Measurements from ENCODE around the gene NCAM2.

NCAM2 gene

DNA sequence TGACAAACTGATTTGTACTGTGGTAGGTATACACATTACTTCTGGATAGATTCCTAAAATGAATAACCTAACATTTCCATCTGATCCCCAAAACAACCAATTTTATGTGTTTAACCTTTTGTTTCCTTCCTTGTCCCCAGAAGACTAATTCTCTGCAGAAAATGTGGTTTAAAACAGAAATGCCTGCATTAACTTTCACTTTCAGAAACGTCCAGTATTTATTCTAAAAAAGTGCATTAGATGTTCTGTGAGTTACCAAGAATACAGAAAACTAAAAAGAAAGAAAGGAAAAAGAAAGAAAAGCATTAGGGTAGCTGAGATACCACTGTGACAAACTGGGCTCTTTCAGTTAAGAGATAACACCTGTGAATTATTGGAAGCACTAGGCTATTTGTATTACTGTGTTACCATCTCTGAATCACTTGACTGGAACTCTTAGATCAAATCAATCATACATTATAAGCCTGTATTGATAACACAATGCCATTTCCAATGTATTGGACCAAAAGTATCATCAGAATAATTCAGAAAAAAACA lies 177.7 kb downstream of the NCAM2 start:
- no peak for DNase-seq (ENCODE audit: low spot score)

- DNase-seq (ENCODE audit: low spot score) = no peak
Measured at GRCh38 chr21:21177353-21177986, 179.3 kb downstream of the NCAM2 start.

- no peak for DNase-seq (ENCODE audit: low spot score)
Measured at GRCh38 chr21:21179619-21180298, 181.6 kb downstream of the NCAM2 start.

- no peak for DNase-seq (ENCODE audit: low spot score)
Measured at GRCh38 chr21:21182401-21183010, 184.3 kb downstream of the NCAM2 start.

- no peak for DNase-seq (ENCODE audit: low spot score)
Measured at GRCh38 chr21:21183092-21183491, 184.9 kb downstream of the NCAM2 start.

GRCh38 chr21:21184771-21185528 lies 186.7 kb downstream of the NCAM2 start:
- no peak for DNase-seq (ENCODE audit: low spot score)

GRCh38 chr21:21187579-21187978 lies 189.4 kb downstream of the NCAM2 start:
- DNase-seq (ENCODE audit: low spot score) = no peak

DNA sequence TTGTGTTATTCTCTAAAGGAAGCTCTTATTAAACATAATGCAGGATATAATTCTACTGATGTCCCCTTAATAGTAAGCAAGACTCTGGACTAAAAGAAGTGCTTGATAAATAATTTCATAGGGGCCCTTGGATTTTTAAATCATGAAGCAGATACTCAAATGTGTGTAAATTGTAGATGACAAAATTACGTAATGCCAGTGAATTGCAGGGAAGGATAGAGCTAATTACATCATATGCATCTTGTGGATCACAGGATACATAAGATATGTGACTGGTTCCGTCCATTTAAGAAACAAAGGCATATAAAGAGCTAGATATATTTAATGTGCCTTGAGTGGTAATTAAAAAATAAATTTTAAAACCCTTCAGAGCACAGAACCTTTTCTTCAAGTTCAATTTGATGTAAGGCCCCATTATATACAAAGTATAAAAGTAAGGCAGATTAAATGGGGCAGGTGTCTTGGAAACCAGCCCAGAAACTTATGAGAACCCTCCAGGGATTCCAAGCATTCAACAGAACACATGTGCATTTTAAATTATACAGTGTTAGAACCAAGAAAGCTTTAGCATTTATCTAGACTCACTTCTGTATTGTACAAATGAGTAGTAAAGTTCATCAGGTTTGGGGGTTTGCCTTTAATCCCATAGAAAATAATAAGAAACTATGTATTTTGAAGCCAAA lies 190.4 kb downstream of the NCAM2 start:
- no peak for DNase-seq (ENCODE audit: low spot score)

DNA sequence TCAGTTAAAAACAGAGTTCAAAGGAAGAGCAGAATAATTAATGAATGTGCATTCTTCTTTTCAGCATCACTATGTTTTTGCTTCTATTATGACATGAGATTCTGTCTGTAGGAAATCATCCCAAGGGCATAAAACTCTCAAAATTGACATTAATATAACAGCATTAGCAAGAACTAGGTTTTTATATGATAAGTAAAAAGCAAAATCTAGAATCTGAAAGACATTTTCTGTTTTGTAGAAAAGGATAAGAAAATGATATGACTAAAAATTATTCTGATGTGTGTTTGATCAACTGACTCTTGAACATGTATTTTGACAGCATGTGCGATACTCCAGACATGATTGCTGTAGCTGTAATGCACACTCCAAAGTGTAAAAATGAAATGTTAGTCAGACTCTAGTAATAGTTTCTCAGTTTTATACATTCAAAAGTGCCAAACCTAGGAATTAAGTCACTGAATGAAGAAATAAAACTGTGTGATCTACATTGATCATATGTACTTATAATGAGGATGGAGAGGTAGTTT lies 197.3 kb downstream of the NCAM2 start:
- DNase-seq (ENCODE audit: low spot score) = no peak

DNA sequence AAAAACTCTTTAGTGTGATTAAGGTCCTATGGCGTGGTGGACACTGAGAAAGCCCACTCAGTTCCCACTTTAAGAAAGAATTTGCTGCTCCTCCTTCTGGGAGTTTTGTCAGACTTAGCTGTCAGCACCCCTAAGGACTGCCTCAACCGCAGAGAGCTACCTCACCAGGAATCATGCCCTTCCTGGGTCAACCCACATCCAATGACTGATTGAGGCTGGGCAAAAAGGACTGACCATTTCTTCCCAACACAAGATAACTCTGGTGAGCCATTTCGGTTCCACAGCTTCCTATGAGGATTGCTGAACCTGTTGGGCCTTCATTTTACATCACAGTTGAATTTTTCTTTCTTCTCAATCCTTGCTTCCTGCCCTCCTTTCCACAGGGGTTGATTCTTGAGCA lies 197.9 kb downstream of the NCAM2 start:
- no peak for DNase-seq (ENCODE audit: low spot score)

GRCh38 chr21:21196848-21197247 lies 198.6 kb downstream of the NCAM2 start:
- DNase-seq (ENCODE audit: low spot score) = no peak

GRCh38 chr21:21199342-21200102 lies 201.3 kb downstream of the NCAM2 start:
- DNase-seq (ENCODE audit: low spot score) = no peak

DNA sequence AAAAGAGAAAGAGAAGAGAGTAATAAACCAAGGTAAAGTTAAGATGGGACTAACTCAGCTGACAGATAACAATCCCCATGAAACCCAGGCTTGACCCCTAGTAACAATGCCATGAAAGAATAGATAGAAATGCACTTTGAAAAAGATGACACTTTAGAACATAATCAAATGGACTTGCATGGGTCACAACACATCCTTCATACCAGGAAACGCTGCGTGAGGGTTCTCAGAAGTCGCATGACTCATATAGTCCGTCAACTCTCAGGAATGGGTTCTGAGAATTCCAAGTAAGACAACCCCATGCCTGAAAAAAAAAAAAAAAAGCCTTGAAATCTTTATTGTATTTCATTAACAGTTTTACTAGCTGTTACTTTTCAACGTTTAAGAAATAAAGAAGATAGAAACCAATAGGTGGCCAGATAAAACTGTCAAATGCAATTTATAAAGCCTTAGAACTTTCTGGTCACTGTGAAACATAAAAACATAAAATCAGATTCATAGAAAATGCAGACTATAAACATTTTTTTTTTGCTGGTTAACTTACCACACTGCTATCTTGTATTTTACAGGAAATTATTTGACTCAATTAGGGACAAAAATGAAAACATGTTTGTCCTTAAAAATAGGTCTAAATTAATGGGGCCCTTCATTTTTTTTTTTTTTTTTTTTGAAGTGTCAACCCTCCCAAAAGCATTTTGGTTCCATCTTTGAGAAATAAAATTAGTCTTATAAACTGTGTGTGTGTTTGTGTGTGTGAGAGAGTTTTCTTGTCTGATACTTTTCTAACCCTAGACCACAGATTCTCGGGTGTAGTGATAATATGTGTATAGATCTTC lies 202.1 kb downstream of the NCAM2 start:
- peak; percentile 61 for DNase-seq (ENCODE audit: low spot score)

GRCh38 chr21:21200939-21201615 lies 202.9 kb downstream of the NCAM2 start:
- DNase-seq (ENCODE audit: low spot score) = no peak

GRCh38 chr21:21203822-21204339 lies 205.7 kb downstream of the NCAM2 start:
- DNase-seq (ENCODE audit: low spot score) = no peak

GRCh38 chr21:21204366-21204996 lies 206.3 kb downstream of the NCAM2 start:
- DNase-seq (ENCODE audit: low spot score) = no peak

GRCh38 chr21:21205604-21206003 lies 207.4 kb downstream of the NCAM2 start:
- DNase-seq (ENCODE audit: low spot score) = no peak

- no peak for DNase-seq (ENCODE audit: low spot score)
Measured at GRCh38 chr21:21210552-21210951, 212.3 kb downstream of the NCAM2 start.

- DNase-seq (ENCODE audit: low spot score) = no peak
Measured at GRCh38 chr21:21213297-21213696, 215.1 kb downstream of the NCAM2 start.

Measured in hepatic stellate cell (primary cell).